HepG2 (cell line): ENCODE measurements around the gene VAC14. TPM values are rescaled to one million over a fixed set of nuclear protein-coding genes. Genes with fewer than 3 reads are reported as not detected.

ENCODE experiments used
- AGO1 ChIP-seq: fragments of 200-400 bp; formaldehyde crosslinking; IDR thresholded peaks from 2 replicates; pipeline ENCODE4 v1.6.1; 2017; ENCODE audit warnings: mild to moderate bottlenecking, low read depth, low read length, moderate library complexity; ENCODE audit not compliant: poor library complexity, severe bottlenecking
- ARNTL ChIP-seq: sonication (generic); formaldehyde crosslinking; IDR thresholded peaks from 2 replicates; pipeline ENCODE4 v1.4.0; 2020; ENCODE audit warnings: mild to moderate bottlenecking, missing genetic modification reagents
- DNMT3B ChIP-seq: conservative IDR thresholded peaks from 2 replicates; pipeline ENCODE4 v1.6.1; 2016; ENCODE audit warnings: missing biosample characterization, control low read depth
- DPF2 ChIP-seq: sonication (generic); formaldehyde crosslinking; IDR thresholded peaks from 2 replicates; pipeline ENCODE4 v1.4.0; 2020; ENCODE audit warnings: mild to moderate bottlenecking, low read depth, missing genetic modification reagents, borderline replicate concordance
- FOXJ3 ChIP-seq: sonication (generic); formaldehyde crosslinking; IDR thresholded peaks from 2 replicates; pipeline ENCODE4 v1.4.0; 2020; ENCODE audit warnings: missing genetic modification reagents, mild to moderate bottlenecking, borderline replicate concordance
- HNF4A ChIP-seq: sonication (generic); formaldehyde crosslinking; IDR thresholded peaks from 2 replicates; pipeline ENCODE4 v1.4.0; 2020; ENCODE audit warnings: missing genetic modification reagents
- HNRNPUL1 ChIP-seq: fragments of 200-400 bp; formaldehyde crosslinking; IDR thresholded peaks from 2 replicates; pipeline ENCODE4 v1.6.1; 2017; ENCODE audit warnings: low read depth, mild to moderate bottlenecking, low read length, moderate library complexity
- JUND ChIP-seq: sonication (generic); formaldehyde crosslinking; IDR thresholded peaks from 2 replicates; pipeline ENCODE4 v1.8.0; 2022; ENCODE audit warnings: mild to moderate bottlenecking, missing genetic modification reagents
- MED1 ChIP-seq: sonication (generic); formaldehyde crosslinking; IDR thresholded peaks from 2 replicates; pipeline ENCODE4 v1.4.0; 2020; ENCODE audit warnings: missing genetic modification reagents
- SRSF4 ChIP-seq: fragments of 200-400 bp; formaldehyde crosslinking; IDR thresholded peaks from one replicate; pipeline ENCODE4 v1.6.1; 2018; ENCODE audit warnings: mild to moderate bottlenecking, low read depth, low read length, moderate library complexity; ENCODE audit not compliant: poor library complexity, severe bottlenecking
- YY1 ChIP-seq: IDR thresholded peaks from 2 replicates; pipeline ENCODE4 v1.6.1; 2011; ENCODE audit warnings: low read length, low read depth, moderate library complexity, mild to moderate bottlenecking; ENCODE audit not compliant: insufficient read depth, insufficient replicate concordance
- ZBTB42 ChIP-seq: sonication (generic); formaldehyde crosslinking; IDR thresholded peaks from 2 replicates; pipeline ENCODE4 v1.5.0; 2020; ENCODE audit warnings: mild to moderate bottlenecking, missing genetic modification reagents
- ZBTB43 ChIP-seq: sonication (generic); formaldehyde crosslinking; conservative IDR thresholded peaks from 2 replicates; pipeline ENCODE4 v1.4.0; 2020; ENCODE audit warnings: missing genetic modification reagents
- ZFAT ChIP-seq: sonication (generic); formaldehyde crosslinking; conservative IDR thresholded peaks from 2 replicates; pipeline ENCODE4 v1.8.1; 2023; ENCODE audit warnings: missing genetic modification reagents, inconsistent platforms
- ZFX ChIP-seq: sonication (generic); formaldehyde crosslinking; IDR thresholded peaks from 2 replicates; pipeline ENCODE4 v1.4.0; 2020; ENCODE audit warnings: mild to moderate bottlenecking, low read depth, missing genetic modification reagents, moderate library complexity
- ZNF260 ChIP-seq: sonication (generic); formaldehyde crosslinking; IDR thresholded peaks from 2 replicates; pipeline ENCODE4 v1.4.0; 2020; ENCODE audit warnings: missing genetic modification reagents, low read depth, mild to moderate bottlenecking, borderline replicate concordance
- ZNF280B ChIP-seq: sonication (generic); formaldehyde crosslinking; IDR thresholded peaks from 2 replicates; pipeline ENCODE4 v1.5.0; 2020; ENCODE audit warnings: missing genetic modification reagents, mild to moderate bottlenecking, borderline replicate concordance
- ZNF335 ChIP-seq: sonication (generic); formaldehyde crosslinking; IDR thresholded peaks from 2 replicates; pipeline ENCODE4 v1.4.0; 2020; ENCODE audit warnings: missing genetic modification reagents
- ZNF432 ChIP-seq: sonication (generic); formaldehyde crosslinking; IDR thresholded peaks from 2 replicates; pipeline ENCODE4 v1.5.0; 2020; ENCODE audit warnings: missing genetic modification reagents, mild to moderate bottlenecking, borderline replicate concordance
- ZNF468 ChIP-seq: sonication (generic); formaldehyde crosslinking; IDR thresholded peaks from 2 replicates; pipeline ENCODE4 v1.8.0; 2022; ENCODE audit warnings: mild to moderate bottlenecking, moderate library complexity, missing genetic modification reagents
- ZNF556 ChIP-seq: sonication (generic); formaldehyde crosslinking; IDR thresholded peaks from 2 replicates; pipeline ENCODE4 v1.4.0; 2020; ENCODE audit warnings: mild to moderate bottlenecking, missing genetic modification reagents, borderline replicate concordance
- ZNF850 ChIP-seq: sonication (generic); formaldehyde crosslinking; conservative IDR thresholded peaks from 2 replicates; pipeline ENCODE4 v1.9.0; 2021; ENCODE audit warnings: mild to moderate bottlenecking, missing genetic modification reagents
- polyA plus RNA-seq, 8 experiments: library from polyadenylated mRNA; depleted of rRNA in 3 of 8; stranded (reverse) in 7 of 8; unstranded in 1 of 8; fragments of >200 nt; fragmentation: Illumina TruSeq in 4 of 8; extraction: Trizol in 4 of 8; gene quantifications; 2 replicates each; pipeline versions ENCODE4 v1.2.1 to v1.2.3, GENCODE V29; 2011 to 2016; ENCODE audit warnings: low read depth in 4 of 8, missing spikeins in 1 of 8, mixed read lengths in 1 of 8; ENCODE audit not compliant: insufficient read depth in 1 of 8
- total RNA-seq, 5 experiments: library from RNA; depleted of rRNA; stranded (reverse); fragments of >200 nt; fragmentation: Illumina TruSeq; extraction: Trizol; gene quantifications; 2 replicates each; pipeline ENCODE4 v1.2.3, GENCODE V29; 2016; ENCODE audit warnings: low read depth in 1 of 5
- TF ChIP-seq, protein P1 (sequence below): sonication (generic); formaldehyde crosslinking; IDR thresholded peaks from 2 replicates; pipeline ENCODE4 v1.4.0; 2020; ENCODE audit warnings: mild to moderate bottlenecking, missing genetic modification reagents
- TF ChIP-seq, protein P2 (sequence below): sonication (generic); formaldehyde crosslinking; IDR thresholded peaks from 2 replicates; pipeline ENCODE4 v1.5.0; 2020; ENCODE audit warnings: missing genetic modification reagents, mild to moderate bottlenecking, borderline replicate concordance
- TF ChIP-seq, protein P3 (sequence below): sonication (generic); formaldehyde crosslinking; IDR thresholded peaks from 2 replicates; pipeline ENCODE4 v1.4.0; 2020; ENCODE audit warnings: mild to moderate bottlenecking, missing genetic modification reagents
- TF ChIP-seq, protein P4 (sequence below): sonication (generic); formaldehyde crosslinking; IDR thresholded peaks from 2 replicates; pipeline ENCODE4 v1.8.1; 2023; ENCODE audit warnings: mild to moderate bottlenecking, missing genetic modification reagents, borderline replicate concordance

Gene VAC14
- total and polyA plus RNA-seq, 2 of the 13 experiments (the other 11 are each of a cell fraction or from before 2014, with no cell fraction given): 23.5 to 24.6 TPM

GRCh38 chr16:70749006-70749678 is 51.8 kb downstream of the VAC14 start (continued):
- no peak for TF ChIP-seq ZNF432 (CRISPR knock-in tag)
- TF ChIP-seq YY1: no peak
- TF ChIP-seq MED1 (CRISPR knock-in tag): no peak
- TF ChIP-seq SRSF4: no peak
- TF ChIP-seq, protein P1, sequence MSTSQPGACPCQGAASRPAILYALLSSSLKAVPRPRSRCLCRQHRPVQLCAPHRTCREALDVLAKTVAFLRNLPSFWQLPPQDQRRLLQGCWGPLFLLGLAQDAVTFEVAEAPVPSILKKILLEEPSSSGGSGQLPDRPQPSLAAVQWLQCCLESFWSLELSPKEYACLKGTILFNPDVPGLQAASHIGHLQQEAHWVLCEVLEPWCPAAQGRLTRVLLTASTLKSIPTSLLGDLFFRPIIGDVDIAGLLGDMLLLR: 0 out of 2 replicates have a peak, but pooled peaks have one; percentile 21
- no peak for TF ChIP-seq ZFX (CRISPR knock-in tag)
- no peak for TF ChIP-seq ZNF468 (CRISPR knock-in tag)
- no peak for TF ChIP-seq ZFAT (CRISPR knock-in tag)
- TF ChIP-seq ZNF335 (CRISPR knock-in tag): no peak
- TF ChIP-seq ZBTB42 (CRISPR knock-in tag): no peak
- peak; percentile 71; the same call in 1 of the 2 replicates for TF ChIP-seq ZNF556 (CRISPR knock-in tag)
- no peak for TF ChIP-seq AGO1
- TF ChIP-seq ZNF280B: 0 out of 2 replicates have a peak, but pooled peaks have one; percentile 3
- no peak for TF ChIP-seq HNF4A (CRISPR knock-in tag)
- no peak for TF ChIP-seq ARNTL (CRISPR knock-in tag)
- TF ChIP-seq, protein P2, sequence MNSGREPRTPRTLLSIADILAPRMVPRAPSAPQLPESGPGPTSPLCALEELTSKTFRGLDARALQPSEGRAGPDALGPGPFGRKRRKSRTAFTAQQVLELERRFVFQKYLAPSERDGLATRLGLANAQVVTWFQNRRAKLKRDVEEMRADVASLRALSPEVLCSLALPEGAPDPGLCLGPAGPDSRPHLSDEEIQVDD: no peak
- no peak for TF ChIP-seq DNMT3B
- TF ChIP-seq, protein P3, sequence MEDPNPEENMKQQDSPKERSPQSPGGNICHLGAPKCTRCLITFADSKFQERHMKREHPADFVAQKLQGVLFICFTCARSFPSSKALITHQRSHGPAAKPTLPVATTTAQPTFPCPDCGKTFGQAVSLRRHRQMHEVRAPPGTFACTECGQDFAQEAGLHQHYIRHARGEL (CRISPR knock-in tag): no peak
- TF ChIP-seq, protein P4, sequence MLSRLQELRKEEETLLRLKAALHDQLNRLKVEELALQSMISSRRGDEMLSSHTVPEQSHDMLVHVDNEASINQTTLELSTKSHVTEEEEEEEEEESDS (CRISPR knock-in tag): no peak
- 0 out of 2 replicates have a peak, but pooled peaks have one; percentile 19 for TF ChIP-seq DPF2 (CRISPR knock-in tag)
- no peak for TF ChIP-seq JUND (CRISPR knock-in tag)
- TF ChIP-seq ZNF260 (CRISPR knock-in tag): no peak
- no peak for TF ChIP-seq HNRNPUL1
- TF ChIP-seq ZNF850: no peak
- no peak for TF ChIP-seq FOXJ3 (CRISPR knock-in tag)
- TF ChIP-seq ZBTB43: no peak
